Measurements from ENCODE around the gene UXT. TPM values are rescaled to one million over a fixed set of nuclear protein-coding genes. Genes with fewer than 3 reads are reported as not detected.

Gene UXT
- total and polyA plus RNA-seq, 4 donors, result 58.0 to 153 (median 120) TPM

DNA sequence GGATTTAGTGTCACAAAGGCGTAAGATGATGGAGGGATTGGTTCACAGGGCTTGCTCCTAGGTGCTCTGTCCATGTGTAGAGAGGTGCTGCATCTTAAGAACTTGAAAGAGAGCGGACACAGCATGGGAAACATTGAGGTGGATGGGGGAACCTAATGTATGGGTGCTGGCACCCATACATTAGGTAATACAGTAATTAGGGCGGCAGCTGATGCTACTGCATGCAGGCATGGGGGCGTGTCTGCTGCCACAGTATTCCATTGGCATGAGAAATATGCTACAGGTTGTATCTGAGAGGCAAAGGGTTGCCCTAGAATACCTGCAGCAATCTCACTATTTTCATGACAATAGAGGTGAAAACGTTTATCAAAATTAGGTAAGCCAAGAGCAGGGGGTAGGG, 45.8 kb upstream of the UXT start:
- 65 to 92% methylated on average over 5 of the region's 5 CpGs for WGBS, 2 donors
- no peaks in the 10 kb centered on the region for H3K9me3 ChIP-seq (ENCODE audit: control insufficient read depth in 4 of 4, insufficient read depth in 3 of 4, low read length in 3 of 4)
- DNase-seq, result no peak
- no peak overlapping the region for H3K4me3 ChIP-seq
- H3K36me3 ChIP-seq (ENCODE audit: control insufficient read depth in 4 of 4, insufficient read depth in 4 of 4, low read length in 4 of 4), result no peaks in the 10 kb centered on the region
- no peaks in the 10 kb centered on the region for H3K27me3 ChIP-seq (ENCODE audit: control insufficient read depth in 3 of 3, insufficient read depth in 3 of 3, low read length in 2 of 3)
- H3K9ac ChIP-seq (ENCODE audit: insufficient read depth in 1 of 2, low read length in 2 of 2), result no peak overlapping the region
- no peak for ATAC-seq (ENCODE audit: insufficient read depth, low FRiP score)
- TF ChIP-seq, protein P1, sequence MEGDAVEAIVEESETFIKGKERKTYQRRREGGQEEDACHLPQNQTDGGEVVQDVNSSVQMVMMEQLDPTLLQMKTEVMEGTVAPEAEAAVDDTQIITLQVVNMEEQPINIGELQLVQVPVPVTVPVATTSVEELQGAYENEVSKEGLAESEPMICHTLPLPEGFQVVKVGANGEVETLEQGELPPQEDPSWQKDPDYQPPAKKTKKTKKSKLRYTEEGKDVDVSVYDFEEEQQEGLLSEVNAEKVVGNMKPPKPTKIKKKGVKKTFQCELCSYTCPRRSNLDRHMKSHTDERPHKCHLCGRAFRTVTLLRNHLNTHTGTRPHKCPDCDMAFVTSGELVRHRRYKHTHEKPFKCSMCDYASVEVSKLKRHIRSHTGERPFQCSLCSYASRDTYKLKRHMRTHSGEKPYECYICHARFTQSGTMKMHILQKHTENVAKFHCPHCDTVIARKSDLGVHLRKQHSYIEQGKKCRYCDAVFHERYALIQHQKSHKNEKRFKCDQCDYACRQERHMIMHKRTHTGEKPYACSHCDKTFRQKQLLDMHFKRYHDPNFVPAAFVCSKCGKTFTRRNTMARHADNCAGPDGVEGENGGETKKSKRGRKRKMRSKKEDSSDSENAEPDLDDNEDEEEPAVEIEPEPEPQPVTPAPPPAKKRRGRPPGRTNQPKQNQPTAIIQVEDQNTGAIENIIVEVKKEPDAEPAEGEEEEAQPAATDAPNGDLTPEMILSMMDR (IDR thresholded peaks at IDR 0.05; ENCODE audit: control extremely low read depth, extremely low read depth), result no peak
- H3K27ac ChIP-seq (ENCODE audit: low read depth in 1 of 2, low read length in 1 of 2), result no peak overlapping the region
- no peaks in the 10 kb centered on the region for H3K4me1 ChIP-seq (ENCODE audit: control insufficient read depth in 5 of 5, insufficient read depth in 5 of 5, low read length in 5 of 5)

DNA sequence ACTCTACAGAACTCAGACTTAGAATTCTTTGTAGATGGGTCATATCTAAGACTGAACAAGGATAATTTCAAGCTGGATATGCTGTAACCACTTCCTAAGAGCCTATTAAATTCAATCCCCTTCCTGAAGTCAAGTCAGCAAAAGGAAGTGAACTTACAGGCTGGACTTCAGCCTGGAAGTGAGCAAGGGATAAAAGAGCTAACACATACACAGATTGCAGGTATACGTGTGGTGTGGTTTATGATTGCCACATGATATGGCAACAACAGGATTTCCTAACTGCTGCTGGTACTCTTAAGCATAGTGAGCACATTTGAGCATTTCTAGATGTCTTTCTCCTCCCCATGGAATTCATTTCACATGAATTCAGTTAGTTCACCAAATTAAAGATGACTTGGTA, 38.2 kb upstream of the UXT start:
- 32 to 45% methylated on average over 1 of the region's 1 CpG for WGBS, 2 donors
- H3K27ac ChIP-seq (ENCODE audit: low read depth in 1 of 2, low read length in 1 of 2), result no peak overlapping the region
- no peaks in the 10 kb centered on the region for H3K36me3 ChIP-seq (ENCODE audit: control insufficient read depth in 4 of 4, insufficient read depth in 4 of 4, low read length in 4 of 4)
- peaks cover 0 to 9% (median 4%) of the 10 kb centered on the region in 4 donors for H3K9me3 ChIP-seq (ENCODE audit: control insufficient read depth in 4 of 4, insufficient read depth in 3 of 4, low read length in 3 of 4)
- H3K27me3 ChIP-seq (ENCODE audit: control insufficient read depth in 3 of 3, insufficient read depth in 3 of 3, low read length in 2 of 3), result no peaks in the 10 kb centered on the region
- no peaks in the 10 kb centered on the region for H3K4me1 ChIP-seq (ENCODE audit: control insufficient read depth in 5 of 5, insufficient read depth in 5 of 5, low read length in 5 of 5)
- H3K4me3 ChIP-seq, result no peak overlapping the region
- TF ChIP-seq, protein P1 (IDR thresholded peaks at IDR 0.05; ENCODE audit: control extremely low read depth, extremely low read depth), result no peak
- H3K9ac ChIP-seq (ENCODE audit: insufficient read depth in 1 of 2, low read length in 2 of 2), result no peak overlapping the region
- no peak for DNase-seq
- ATAC-seq (ENCODE audit: insufficient read depth, low FRiP score), result no peak

DNA sequence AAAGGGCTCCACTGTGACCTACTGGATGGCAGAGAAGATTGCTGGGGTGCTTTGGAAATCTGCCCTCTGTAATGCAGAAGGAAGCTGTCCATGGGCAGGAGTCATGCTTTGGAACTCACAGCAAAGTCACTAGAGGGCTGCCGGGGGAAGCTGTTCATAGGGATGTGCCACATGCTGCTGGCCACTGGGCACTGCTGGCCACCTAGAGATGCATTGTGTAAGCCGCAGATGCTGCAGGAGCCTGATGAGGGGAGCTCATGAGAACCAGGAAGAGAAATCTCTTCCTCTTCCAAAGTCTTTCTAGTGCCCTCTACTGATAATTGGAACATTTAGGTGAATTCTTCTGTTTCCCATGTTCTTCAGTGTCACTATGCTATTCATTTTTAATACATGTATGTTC, 31.2 kb upstream of the UXT start:
- no peak for ATAC-seq (ENCODE audit: insufficient read depth, low FRiP score)
- H3K27me3 ChIP-seq (ENCODE audit: control insufficient read depth in 3 of 3, insufficient read depth in 3 of 3, low read length in 2 of 3), result no peaks in the 10 kb centered on the region

More for the DNA sequence above, 31.2 kb upstream of the UXT start:
- no peak overlapping the region for H3K27ac ChIP-seq (ENCODE audit: low read depth in 1 of 2, low read length in 1 of 2)
- no peak for DNase-seq
- H3K9ac ChIP-seq (ENCODE audit: insufficient read depth in 1 of 2, low read length in 2 of 2), result no peak overlapping the region
- no peaks in the 10 kb centered on the region for H3K36me3 ChIP-seq (ENCODE audit: control insufficient read depth in 4 of 4, insufficient read depth in 4 of 4, low read length in 4 of 4)
- WGBS, 2 donors, result 61 to 69% methylated on average over 2 of the region's 2 CpGs
- H3K9me3 ChIP-seq (ENCODE audit: control insufficient read depth in 4 of 4, insufficient read depth in 3 of 4, low read length in 3 of 4), result no peaks in the 10 kb centered on the region
- no peak overlapping the region for H3K4me3 ChIP-seq
- TF ChIP-seq, protein P1 (IDR thresholded peaks at IDR 0.05; ENCODE audit: control extremely low read depth, extremely low read depth), result no peak
- H3K4me1 ChIP-seq (ENCODE audit: control insufficient read depth in 5 of 5, insufficient read depth in 5 of 5, low read length in 5 of 5), result no peaks in the 10 kb centered on the region
